Measurements from ENCODE around the gene MRPS11. TPM values are rescaled to one million over a fixed set of nuclear protein-coding genes. Genes with fewer than 3 reads are reported as not detected.
A peak's percentile ranks its signal among the peaks of the same experiment; 100 is the strongest.

The MRPS11 gene
- total and polyA plus RNA-seq, 5 experiments from 2014 or later: 28.6 to 71.8 (median 59.0) TPM

- H3K4me1 Mint-ChIP-seq: peaks cover 0 to 5% (median 0%) of the 10 kb centered on the region in 4 donors
- H3K27me3 Mint-ChIP-seq: peaks cover 0 to 2% (median 0%) of the 10 kb centered on the region in 5 donors
- no peaks in the 10 kb centered on the region for H3K9me3 Mint-ChIP-seq
- POLR2A ChIA-PET: no interaction called here
- peaks cover 0 to 19% (median 7%) of the 10 kb centered on the region in 3 donors for H3K36me3 Mint-ChIP-seq
- no peak overlapping the region for H3K27ac Mint-ChIP-seq
- H3K4me3 Mint-ChIP-seq: no peak overlapping the region
- ATAC-seq: no peak
- no peak for DNase-seq
These were observed 14.8 kb downstream of the MRPS11 start for GRCh38 chr15:88482263-88482662.

- ATAC-seq (no peak), DNase-seq (no peak)
- peaks cover 0 to 5% (median under 1%) of the 10 kb centered on the region in 3 donors for H3K36me3 Mint-ChIP-seq
- H3K4me1 Mint-ChIP-seq: peaks cover 0 to 8% (median 0%) of the 10 kb centered on the region in 4 donors
- no peak overlapping the region for H3K4me3 Mint-ChIP-seq
- H3K27ac Mint-ChIP-seq: no peak overlapping the region
- H3K9me3 Mint-ChIP-seq: no peaks in the 10 kb centered on the region
- peaks cover 0 to 2% (median 0%) of the 10 kb centered on the region in 5 donors for H3K27me3 Mint-ChIP-seq
- POLR2A ChIA-PET: no interaction called here
These were observed 17.3 kb downstream of the MRPS11 start for GRCh38 chr15:88484682-88485331.

GRCh38 chr15:88487178-88487795 lies 19.8 kb downstream of the MRPS11 start:
- ATAC-seq (no peak), DNase-seq (no peak)
- Mint-ChIP-seq H3K9me3 (no peaks in the 10 kb centered on the region), H3K4me3 (no peak overlapping the region), H3K4me1 (peaks cover 0 to 9% (median 0%) of the 10 kb centered on the region in 4 donors), H3K27me3 (peaks cover 0 to under 1% (median 0%) of the 10 kb centered on the region in 5 donors), H3K36me3 (peaks cover 0 to 3% (median 3%) of the 10 kb centered on the region in 3 donors), H3K27ac (no peak overlapping the region)
- POLR2A ChIA-PET: no interaction called here

GRCh38 chr15:88487796-88488523 lies 20.5 kb downstream of the MRPS11 start:
- DNase-seq (no peak), ATAC-seq (no peak)
- no peaks in the 10 kb centered on the region for H3K9me3 Mint-ChIP-seq
- POLR2A ChIA-PET: no interaction called here
- no peak overlapping the region for H3K4me3 Mint-ChIP-seq
- H3K36me3 Mint-ChIP-seq: peaks cover 0 to 3% (median 0%) of the 10 kb centered on the region in 3 donors
- H3K4me1 Mint-ChIP-seq: peaks cover 0 to 9% (median 0%) of the 10 kb centered on the region in 4 donors
- H3K27ac Mint-ChIP-seq: no peak overlapping the region
- no peaks in the 10 kb centered on the region for H3K27me3 Mint-ChIP-seq

GRCh38 chr15:88489321-88489720 lies 21.8 kb downstream of the MRPS11 start:
- peaks cover 0 to 5% (median 2%) of the 10 kb centered on the region in 3 donors for H3K36me3 Mint-ChIP-seq
- no peaks in the 10 kb centered on the region for H3K27me3 Mint-ChIP-seq
- no peak for ATAC-seq
- H3K4me3 Mint-ChIP-seq: no peak overlapping the region
- POLR2A ChIA-PET: no interaction called here
- H3K4me1 Mint-ChIP-seq: peaks cover 0 to 9% (median 0%) of the 10 kb centered on the region in 4 donors
- H3K9me3 Mint-ChIP-seq: no peaks in the 10 kb centered on the region
- no peak overlapping the region for H3K27ac Mint-ChIP-seq
- DNase-seq: no peak

- Mint-ChIP-seq H3K4me3 (no peak overlapping the region), H3K4me1 (peaks cover 0 to 9% (median 0%) of the 10 kb centered on the region in 4 donors), H3K9me3 (no peaks in the 10 kb centered on the region), H3K27me3 (no peaks in the 10 kb centered on the region), H3K27ac (no peak overlapping the region), H3K36me3 (peaks cover 0 to 9% (median 2%) of the 10 kb centered on the region in 3 donors)
- POLR2A ChIA-PET: no interaction called here
- DNase-seq (no peak), ATAC-seq (no peak)
These were observed 22.5 kb downstream of the MRPS11 start for GRCh38 chr15:88490036-88490435.

GRCh38 chr15:88491158-88491557 lies 23.6 kb downstream of the MRPS11 start:
- no peak overlapping the region for H3K27ac Mint-ChIP-seq
- no peak overlapping the region for H3K4me3 Mint-ChIP-seq
- ATAC-seq (no peak), DNase-seq (no peak)
- no peaks in the 10 kb centered on the region for H3K27me3 Mint-ChIP-seq
- no peaks in the 10 kb centered on the region for H3K9me3 Mint-ChIP-seq
- H3K4me1 Mint-ChIP-seq: peaks cover 0 to 7% (median 0%) of the 10 kb centered on the region in 4 donors
- POLR2A ChIA-PET: no interaction called here
- peaks cover 0 to 11% (median 2%) of the 10 kb centered on the region in 3 donors for H3K36me3 Mint-ChIP-seq

GRCh38 chr15:88493844-88494243 lies 26.3 kb downstream of the MRPS11 start:
- H3K27ac Mint-ChIP-seq: no peak overlapping the region
- DNase-seq (no peak), ATAC-seq (no peak)
- no peak overlapping the region for H3K4me3 Mint-ChIP-seq
- POLR2A ChIA-PET: interaction anchor here (0.7 kb wide), 1 partner anchor 15 kb away, joined by 5 read pairs; no protein-coding TSS in a partner anchor
- H3K4me1 Mint-ChIP-seq: peaks cover 0 to 5% (median 0%) of the 10 kb centered on the region in 4 donors
- H3K9me3 Mint-ChIP-seq: no peaks in the 10 kb centered on the region
- H3K36me3 Mint-ChIP-seq: peaks cover 0 to 17% (median 2%) of the 10 kb centered on the region in 3 donors
- H3K27me3 Mint-ChIP-seq: no peaks in the 10 kb centered on the region

- Mint-ChIP-seq H3K4me3 (no peak overlapping the region), H3K27me3 (no peaks in the 10 kb centered on the region), H3K4me1 (no peaks in the 10 kb centered on the region), H3K27ac (peak overlapping the region in 1 of 10 donors; percentile 6), H3K36me3 (peaks cover 0 to 19% (median 5%) of the 10 kb centered on the region in 3 donors), H3K9me3 (no peaks in the 10 kb centered on the region)
- POLR2A ChIA-PET: no interaction called here
- no peak for DNase-seq
- no peak for ATAC-seq
These were observed 29.7 kb downstream of the MRPS11 start for GRCh38 chr15:88497109-88497765.

- Mint-ChIP-seq H3K4me1 (no peaks in the 10 kb centered on the region), H3K36me3 (peaks cover 0 to 29% (median 5%) of the 10 kb centered on the region in 3 donors), H3K27ac (no peak overlapping the region), H3K4me3 (no peak overlapping the region), H3K9me3 (no peaks in the 10 kb centered on the region), H3K27me3 (no peaks in the 10 kb centered on the region)
- POLR2A ChIA-PET: no interaction called here
- ATAC-seq (no peak), DNase-seq (no peak)
These were observed 31.5 kb downstream of the MRPS11 start for GRCh38 chr15:88498996-88499395.

GRCh38 chr15:88504445-88504844 lies 36.9 kb downstream of the MRPS11 start:
- DNase-seq (no peak), ATAC-seq (no peak)
- Mint-ChIP-seq H3K4me1 (no peaks in the 10 kb centered on the region), H3K27me3 (no peaks in the 10 kb centered on the region), H3K9me3 (no peaks in the 10 kb centered on the region), H3K36me3 (peaks cover 0 to 53% (median 15%) of the 10 kb centered on the region in 3 donors), H3K4me3 (no peak overlapping the region), H3K27ac (no peak overlapping the region)
- POLR2A ChIA-PET: no interaction called here

GRCh38 chr15:88505721-88506120 lies 38.2 kb downstream of the MRPS11 start:
- Mint-ChIP-seq H3K36me3 (peaks cover 0 to 64% (median 20%) of the 10 kb centered on the region in 3 donors), H3K9me3 (no peaks in the 10 kb centered on the region), H3K4me3 (no peak overlapping the region), H3K4me1 (no peaks in the 10 kb centered on the region), H3K27ac (no peak overlapping the region), H3K27me3 (no peaks in the 10 kb centered on the region)
- POLR2A ChIA-PET: no interaction called here
- ATAC-seq (no peak), DNase-seq (no peak)

Measured in naive thymus-derived CD8-positive, alpha-beta T cell (primary cell).